GM18861 (cell line): ENCODE results near the gene MOB3A.
"Not testable (repeated sequence)": the region's sequence is repeated elsewhere in the genome, so short reads cannot be mapped to it uniquely, and the experiment has no call there.

Experiments used
- ATAC-seq: cut with Tn5 transposase; IDR thresholded peaks from one replicate; pipeline ENCODE4 v1.9.1; 2021; ENCODE audit not compliant: unreplicated experiment

The MOB3A gene

DNA sequence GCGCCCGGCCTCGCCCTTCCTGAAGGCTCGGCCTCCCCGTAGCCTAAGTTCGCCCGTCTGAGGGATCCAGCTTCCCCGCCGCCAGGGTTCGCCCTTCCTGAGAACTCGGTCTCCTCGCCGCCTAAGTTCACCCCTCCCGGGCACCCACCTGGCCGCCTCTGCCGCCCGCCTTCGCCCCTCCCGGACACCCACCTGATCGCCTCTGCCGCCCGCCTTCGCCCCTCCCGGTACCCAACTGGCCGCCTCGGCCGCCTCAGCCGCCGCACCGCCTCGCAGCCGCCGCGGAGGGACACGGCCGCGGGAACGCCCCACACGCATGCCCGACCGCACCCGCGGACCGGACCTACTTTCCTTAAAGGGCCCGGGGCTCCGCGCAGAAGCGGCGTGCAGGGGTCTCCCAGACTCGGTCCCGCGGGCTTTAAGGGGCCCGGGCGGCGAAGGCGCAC is at the start of gene MOB3A:
Gene MOB3A, minus strand, starts transcription at position 293 of the 446 bp plus-strand sequence. CDS start 17,766 bp downstream, outside the sequence.
- no peak for ATAC-seq

DNA sequence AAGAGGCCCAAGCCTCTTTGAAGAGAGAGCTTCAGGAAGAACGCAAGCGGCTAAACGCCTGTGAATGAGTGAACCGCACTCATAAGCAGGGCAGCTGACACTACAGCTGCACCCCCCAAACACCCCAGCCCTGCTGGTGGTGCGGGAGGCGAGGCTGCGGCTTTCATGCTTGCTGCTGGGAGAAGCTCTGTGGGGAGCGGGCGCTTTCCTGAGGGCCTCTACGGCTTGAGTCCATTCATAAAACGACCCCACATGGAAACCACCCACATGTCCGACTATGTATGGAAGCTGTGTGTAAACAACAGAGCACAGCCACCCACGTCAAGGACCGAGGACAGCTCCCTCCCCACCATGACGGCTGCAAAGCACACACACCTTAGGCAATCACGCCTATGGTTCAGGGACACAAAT is 49.7 kb upstream of the MOB3A start:
- ATAC-seq: no peak

DNA sequence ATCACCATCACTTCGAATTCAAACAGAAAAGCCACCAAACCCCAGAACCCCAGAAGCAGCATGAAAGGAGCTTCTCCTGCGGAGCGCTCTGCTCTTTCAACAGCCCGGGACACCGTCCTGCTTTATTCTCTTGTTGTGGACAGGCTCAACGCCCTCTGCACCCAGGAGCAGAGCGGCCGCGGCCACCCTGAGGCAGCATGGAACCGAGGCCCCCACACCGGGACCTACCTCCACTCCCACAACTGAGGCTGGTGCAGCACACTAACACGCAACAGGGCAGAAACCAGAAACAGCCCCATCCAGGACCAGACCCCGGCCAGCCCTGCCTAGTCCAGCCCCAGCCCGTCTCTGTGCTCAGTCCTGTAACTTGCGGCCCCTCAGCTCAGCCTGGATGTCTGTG is 48.1 kb upstream of the MOB3A start:
- ATAC-seq: no peak

DNA sequence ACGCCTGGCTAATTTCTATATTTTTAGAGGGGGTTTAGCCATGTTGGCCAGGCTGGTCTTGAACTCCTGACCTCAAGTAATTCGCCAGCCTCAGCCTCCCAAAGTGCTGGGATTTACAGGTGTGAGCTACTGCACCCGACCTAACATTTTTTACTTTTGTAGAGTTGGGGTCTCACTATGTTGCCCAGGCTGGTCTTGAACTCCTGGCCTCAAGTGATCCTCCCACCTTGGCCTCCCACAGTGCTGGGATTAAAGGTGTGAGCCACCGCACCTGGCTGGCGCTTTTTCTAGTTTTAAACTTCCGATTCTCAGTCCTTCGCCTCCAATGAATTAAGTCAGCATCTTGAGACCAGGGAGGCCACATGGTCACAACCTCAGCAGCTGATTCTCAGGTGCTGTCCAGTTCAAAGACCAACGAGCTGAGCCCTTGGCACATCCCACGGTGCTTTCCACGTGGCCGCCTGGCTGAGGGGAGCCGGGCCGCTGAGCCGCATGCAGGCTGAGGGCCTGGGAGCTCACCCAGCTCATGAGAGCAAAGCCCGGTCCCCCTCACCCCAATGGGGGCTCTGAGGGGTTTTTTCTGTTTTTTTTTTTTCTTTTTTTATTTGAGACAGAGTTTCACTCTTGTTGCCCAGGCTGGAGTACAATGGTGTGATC is 46.2 kb upstream of the MOB3A start:
- no peak for ATAC-seq

DNA sequence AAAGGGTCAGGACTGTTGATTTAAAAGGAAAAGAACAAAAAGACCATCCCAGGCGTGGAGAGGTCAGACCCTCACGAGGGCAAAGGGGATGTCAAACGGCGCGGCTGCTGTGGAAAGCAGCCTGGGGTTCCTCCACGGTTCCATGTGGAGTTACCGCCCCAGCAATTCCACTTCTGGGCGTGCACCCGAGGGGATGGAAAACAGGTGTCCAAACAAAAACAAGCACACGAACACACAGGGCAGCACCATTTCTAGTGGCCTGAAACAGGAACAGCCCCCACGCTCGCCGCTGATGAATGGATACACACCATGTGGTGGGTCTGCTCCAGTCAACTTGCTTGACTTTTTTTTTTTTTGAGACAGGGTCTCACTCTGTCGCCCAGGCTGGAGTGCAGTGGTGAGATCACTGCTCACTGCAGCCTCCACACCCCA is 44.0 kb upstream of the MOB3A start:
- no peak for ATAC-seq

DNA sequence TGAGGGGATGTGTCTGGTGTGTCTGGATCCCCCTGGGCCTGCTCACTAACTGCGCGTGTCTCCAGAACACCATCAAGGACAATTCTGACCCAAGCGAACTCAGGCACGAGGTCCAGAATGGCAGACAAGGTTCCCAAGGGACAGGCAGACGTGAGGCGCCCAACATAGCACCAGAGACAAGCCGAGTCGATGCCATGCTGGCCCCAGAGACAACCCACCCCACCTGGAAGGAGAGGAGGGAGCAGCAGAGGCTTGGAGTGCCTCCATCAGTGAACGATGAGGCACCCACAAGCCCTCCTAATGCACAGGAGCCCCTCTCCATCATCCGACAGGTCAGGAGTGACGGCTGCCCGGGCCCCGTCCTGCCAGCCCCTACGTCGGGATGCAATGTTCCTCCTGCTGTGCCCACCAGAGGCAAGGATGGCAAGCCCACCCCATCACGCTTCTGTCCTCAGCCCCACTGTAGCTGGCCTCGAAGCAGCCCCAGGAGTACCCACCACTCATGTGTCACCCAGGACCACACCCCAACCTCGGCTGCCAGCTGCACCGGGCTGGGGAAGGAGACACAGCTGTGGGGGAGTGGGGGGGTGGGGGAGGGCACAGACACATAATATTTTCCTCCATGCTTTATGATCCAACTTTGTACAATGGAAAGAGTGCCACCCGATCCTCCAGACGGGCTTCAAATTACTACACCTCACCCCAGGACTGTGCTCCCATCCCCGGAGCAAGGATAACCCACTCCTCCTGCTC is 43.4 kb upstream of the MOB3A start:
- no peak for ATAC-seq

DNA sequence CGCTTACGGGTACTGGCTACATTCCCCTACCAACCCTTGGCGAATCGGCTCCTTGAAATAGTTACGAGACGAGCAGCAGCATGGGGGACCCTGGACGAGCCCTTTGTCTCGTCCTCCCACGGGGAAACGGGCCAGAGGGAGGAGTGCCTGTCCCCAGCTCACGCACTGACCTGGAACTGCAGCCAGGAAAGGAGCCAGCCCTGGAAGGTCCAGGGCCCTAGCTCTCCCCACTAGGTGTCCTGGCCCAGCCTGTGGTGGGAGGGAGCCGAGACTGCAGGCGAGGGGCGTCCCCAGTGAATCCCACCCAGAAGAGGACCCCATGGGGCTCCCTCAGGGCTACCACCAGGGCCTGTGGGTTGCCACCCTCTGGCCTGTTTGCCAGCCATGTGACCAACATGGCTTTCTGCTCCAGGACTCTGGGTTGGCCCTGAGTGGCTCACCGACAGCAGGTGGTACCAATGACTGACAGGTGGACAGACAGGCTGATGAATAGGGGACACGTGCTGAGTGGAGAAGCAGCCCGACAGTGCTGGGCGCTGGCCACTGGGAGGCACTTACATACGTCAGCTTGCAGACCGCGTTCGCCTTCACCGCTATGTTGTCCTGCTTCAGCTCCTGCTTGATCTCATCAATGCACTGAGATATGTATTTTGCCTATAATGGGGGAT is 42.1 kb upstream of the MOB3A start:
- ATAC-seq: no peak

DNA sequence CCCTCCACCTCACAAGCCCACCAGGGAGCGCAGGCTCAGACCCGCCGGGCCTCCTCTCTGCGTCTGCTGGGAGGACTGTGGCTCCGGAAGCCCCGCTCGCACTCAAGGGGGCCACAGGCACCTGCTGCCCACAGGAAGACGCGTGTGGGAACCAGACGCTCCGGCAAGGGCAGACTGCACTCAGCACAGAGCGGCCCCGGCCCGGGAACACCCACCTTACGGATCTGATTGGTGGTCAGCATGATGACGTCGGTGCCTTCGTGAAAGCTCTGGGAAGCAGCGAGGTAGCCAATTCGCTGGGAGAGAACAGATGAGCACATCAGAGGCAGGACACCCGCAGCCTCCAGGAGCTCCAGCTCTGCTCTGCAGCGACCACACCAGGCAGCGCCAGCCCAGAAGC is 40.7 kb upstream of the MOB3A start:
- ATAC-seq: no peak

DNA sequence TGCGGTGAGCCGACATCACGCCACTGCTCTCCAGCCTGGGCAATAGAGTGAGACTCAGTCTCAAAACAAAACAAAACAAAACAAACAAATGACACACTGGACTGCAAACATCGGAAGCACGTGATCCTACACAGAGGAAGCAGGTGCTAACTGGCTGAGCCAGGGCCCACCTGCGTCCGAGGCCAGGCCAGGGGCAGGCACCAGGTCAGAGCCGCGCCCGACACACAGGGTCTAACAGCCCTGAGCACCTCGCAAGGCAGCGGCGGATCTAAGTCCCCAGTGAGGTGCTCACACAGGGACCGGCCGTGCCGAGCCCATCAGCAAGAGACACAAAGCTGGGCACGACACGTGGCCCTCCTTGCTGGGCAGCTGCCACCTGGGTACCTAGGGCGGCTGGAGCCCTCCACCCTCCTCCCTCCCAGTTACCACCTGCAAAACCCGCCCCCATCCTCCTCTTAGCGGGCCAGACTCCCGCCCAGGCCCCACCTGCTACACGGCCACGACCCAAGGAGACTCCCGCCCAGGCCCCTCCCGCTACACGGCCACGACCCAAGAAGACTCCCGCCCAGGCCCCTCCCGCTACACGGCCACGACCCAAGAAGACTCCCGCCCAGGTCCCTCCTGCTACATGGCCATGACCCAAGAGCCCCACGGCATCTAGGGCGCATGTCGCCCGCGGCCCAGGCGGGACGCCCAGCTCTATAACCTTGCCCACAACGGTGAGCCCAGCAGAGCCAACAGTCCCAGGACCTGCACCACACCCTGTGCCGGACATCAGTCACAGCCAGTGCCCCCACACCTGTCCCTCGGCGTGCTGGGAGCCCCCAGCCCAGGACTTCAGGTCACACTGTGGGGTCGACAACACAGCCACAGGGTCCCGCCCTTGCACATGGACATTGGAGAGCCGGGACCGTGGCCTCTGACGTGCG is 39.6 kb upstream of the MOB3A start:
- no peak for ATAC-seq

DNA sequence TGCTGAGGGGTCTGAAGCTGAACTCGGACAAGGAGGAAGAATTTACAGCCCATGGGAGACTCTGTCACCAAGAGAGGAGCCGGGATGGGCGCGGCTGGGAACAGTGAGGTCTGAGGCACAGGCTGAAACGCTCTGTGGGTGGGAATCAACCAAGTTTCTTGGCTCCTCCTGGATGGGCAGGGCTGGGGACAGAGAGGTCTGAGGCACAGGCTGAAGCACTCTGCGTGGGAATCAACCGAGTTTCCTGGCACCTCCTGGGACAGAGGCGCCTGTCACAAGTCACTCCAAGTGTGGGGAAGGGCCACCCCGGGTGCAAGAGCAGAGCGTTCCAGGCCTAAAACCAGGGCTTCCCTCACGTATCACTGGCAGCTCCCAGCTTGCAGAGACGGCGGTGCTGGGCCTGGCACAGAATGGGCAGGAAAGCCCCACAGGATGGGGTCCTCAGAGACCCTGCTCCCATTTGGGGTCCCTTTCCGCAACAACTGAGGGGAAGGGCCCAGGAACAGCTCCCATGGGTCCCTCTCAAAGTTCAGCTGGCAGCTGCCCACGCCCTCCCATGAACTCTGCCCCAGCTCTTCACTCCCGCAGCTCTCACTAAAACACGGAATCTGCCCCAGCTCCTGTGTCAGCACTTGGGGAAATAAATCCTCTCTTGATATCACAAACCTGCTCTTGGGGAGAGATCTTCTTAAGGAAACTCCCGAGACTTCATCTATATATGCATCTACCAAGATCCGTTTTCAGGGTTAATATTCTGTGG is 36.8 kb upstream of the MOB3A start:
- ATAC-seq: no peak

DNA sequence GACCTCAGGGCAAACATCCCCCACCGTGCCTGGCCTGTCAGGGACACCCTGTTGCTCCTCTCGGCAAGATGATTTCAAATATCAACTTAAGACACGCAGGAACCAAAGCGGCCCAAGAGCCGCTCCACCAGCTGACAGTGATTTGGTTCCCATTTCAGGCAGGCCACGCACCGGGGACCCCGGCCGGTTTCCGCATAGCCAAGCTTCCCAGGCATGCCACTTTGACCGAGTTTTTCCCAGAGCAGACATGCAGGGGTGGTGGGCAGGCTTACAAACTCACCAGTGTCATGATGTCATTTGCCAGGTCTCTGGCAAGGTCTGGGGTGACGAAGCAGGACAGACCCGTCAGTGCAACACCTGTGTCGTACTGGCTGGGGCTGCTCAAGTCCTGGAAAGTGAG is 36.1 kb upstream of the MOB3A start:
- ATAC-seq: no peak

DNA sequence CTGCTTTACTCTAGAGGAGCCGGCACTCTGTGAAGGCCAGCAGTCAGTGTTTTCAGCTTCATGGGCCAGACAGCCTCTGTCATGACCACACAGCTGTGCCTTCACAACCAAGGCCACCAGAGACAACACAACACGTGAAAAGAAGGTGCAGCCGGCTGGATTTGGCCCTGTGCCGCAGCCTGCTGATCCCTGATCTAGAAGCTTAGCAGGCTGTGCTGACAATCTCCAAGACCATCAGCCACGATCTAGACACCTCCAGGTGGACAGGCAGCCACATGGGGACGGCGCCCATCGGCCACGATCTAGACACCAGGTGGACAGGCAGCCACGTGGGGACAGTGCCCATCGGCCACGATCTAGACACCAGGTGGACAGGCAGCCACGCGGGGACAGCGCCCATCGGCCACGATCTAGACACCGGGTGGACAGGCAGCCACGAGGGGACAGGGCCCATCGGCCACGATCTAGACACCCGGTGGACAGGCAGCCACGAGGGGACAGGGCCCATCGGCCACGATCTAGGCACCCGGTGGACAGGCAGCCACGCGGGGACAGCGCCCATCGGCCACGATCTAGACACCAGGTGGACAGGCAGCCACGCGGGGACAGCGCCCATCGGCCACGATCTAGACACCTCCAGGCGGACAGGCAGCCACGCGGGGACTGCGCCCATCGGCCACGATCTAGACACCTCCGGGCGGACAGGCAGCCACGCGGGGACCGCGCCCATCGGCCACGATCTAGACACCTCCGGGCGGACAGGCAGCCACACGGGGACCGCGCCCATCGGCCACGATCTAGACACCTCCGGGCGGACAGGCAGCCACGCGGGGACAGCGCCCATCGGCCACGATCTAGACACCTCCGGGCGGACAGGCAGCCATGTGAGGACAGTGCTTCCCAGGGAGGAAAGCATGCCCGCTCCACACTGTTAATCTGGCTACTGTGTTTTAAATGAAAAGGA is 35.2 kb upstream of the MOB3A start:
- not testable (repeated sequence) for ATAC-seq

DNA sequence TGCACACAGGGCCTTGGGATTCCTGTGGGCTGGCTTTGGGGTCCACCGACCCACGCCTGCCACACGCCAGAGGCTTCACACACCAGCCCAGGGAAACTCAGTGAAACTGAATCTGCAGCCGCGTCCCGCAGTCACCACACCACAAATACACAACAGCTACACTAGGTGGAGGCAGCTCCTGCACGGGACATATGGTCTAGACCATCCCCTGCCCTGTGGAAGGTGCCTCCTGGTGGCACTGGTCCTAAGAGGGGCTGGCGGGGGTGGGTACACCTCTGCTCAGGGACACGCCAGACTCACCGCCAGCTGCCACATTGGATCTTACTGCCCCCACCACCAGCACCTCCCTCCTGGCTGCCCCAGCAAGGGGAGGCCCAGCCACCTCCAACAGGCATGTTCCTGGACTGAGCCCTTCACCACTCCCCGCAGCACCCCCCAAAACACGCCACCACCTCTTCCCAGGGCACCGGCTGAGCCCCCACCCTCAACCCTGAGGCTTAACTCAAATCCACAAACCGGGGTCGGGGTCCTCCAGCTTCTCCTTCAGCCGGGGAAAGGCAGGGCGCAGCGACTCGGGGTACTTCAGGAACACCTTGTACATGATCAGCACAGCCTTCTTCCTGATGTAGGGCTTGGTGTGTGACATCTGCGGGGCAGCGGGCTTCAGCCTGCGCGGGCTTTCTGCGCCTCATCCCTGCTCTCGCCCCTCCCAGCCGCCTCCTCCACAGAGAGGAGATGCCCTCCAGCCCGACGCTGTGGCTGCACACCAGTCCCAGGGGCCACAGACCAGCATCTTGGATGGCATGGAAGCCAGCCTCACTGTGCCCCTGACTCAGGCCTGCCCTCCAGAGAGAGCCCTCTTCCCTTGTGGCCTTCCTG is 34.0 kb upstream of the MOB3A start:
- ATAC-seq: no peak

DNA sequence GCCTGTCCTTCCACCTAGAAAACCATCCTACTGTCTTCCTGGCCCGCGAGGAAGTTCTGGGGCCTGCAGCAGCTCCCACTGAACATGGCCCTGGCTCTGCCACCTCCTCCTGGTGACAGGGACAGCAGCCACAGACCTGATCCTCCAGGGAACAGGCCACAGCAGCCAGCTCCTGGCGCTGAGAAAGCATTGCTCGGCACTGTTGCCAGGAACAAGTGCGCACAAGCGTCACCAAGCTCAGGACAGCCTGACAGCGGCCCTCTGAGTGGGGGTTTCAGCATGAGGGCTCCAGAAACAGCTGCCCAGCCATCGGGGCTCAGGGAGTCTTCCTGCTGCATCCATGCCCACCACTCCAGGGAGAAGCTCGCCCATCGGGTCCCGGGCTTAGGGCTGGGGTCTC is 33.4 kb upstream of the MOB3A start:
- no peak for ATAC-seq

DNA sequence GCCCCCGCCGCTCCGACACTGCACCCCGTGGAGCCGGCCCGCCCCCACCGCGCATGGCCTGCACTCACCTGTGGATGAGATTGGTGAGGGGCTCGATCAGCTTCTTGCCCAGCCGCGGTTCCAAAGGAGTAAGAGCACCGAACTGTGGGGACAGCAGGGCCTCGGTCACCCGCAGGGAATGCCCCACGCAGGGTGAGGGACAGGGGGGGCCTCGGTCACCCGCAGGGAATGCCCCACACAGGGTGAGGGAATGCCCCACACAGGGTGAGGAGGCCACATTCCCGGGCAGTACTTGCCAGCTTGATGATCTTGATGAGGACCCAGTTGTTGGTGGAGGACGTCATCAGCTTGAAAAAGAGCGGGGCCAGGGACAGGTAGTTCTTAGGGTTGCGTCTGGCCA is 32.9 kb upstream of the MOB3A start:
- ATAC-seq: no peak

DNA sequence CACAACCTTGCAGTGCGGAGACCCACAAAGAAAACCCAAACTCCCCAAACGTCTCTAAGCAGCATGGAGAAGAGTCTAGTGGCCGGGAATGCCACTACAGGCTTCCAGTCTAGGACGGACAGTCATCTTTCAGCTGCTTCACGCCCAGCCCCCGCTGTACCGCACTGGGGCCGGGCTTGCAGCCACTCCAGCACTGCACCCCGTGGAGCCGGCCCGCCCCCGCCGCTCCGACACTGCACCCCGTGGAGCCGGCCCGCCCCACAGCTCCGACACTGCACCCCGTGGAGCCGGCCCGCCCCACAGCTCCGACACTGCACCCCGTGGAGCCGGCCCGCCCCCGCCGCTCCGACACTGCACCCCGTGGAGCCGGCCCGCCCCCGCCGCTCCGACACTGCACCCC is 32.1 kb upstream of the MOB3A start:
- not testable (repeated sequence) for ATAC-seq

DNA sequence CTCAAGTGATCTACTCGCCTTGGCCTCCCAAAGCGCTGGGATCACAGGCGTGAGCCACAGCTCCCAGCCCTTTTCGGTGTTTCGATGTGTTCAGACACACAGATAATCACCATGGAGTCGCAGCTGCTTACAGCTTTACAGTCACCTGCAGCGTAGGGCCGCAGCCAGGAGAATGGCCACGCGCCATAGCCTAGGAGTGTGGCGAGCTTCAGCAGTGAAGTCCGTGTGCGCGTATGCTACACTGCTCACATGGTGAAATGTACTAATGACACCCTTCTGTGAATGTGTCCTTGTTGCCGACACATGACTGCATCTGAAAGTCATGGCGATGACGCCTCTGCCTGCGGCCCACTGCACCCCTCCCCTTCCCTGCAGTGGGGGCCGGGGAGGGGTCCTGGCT is 31.6 kb upstream of the MOB3A start:
- ATAC-seq: no peak

DNA sequence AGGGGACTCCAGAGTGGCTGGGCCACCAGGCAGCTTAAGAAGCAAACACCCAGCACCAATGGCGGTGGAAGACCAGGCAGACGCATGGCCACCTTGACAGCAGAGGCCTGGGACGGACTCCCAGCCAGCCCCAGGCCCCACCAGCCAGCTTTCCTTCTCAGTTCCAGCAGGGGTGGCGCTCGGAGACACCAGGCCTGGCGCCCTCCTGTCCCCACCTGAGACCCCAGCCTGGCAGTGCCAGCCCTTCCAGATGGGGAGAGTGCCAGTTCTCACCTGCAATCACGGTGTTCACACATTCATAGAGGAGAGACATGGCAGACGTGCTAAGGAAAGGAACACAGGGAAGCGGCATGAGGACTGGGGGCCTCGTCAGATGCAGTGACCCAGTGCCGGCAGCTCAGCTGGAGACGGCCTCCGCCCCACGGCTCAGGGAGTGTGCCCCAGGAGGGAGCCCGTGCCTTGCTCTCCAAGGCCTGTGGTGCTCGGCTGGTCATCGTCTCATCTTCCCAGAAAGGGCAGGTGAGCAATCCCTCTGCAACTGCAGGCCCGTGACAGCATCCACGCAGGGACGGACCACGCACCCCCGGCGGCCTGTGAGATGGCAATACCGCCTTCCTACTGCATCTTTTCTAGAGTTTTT is 30.9 kb upstream of the MOB3A start:
- ATAC-seq: no peak
